T-cell (primary cell): ENCODE data around the gene CKB. TPM values are rescaled to one million over a fixed set of nuclear protein-coding genes. Genes with fewer than 3 reads are reported as not detected.

ENCODE experiments used
- ATAC-seq, 4 experiments: fragments of 200-7000 bp in 3 of 4; fragments of 150-1000 bp in 1 of 4; cut with Tn5 transposase; replicated peaks in 1 of 4; 1 replicate in 3 of 4; 2 replicates in 1 of 4; pipeline ENCODE4 v1.10.0; 2021; ENCODE audit warnings: moderate library complexity in 3 of 4, mild to moderate bottlenecking in 2 of 4, moderate number of reproducible peaks in 1 of 4
- CTCF ChIA-PET, 2 donors: fragments of 300-600 bp; sonication (Branson Sonifier 250); formaldehyde crosslinking; loops; one replicate each; lab custom pipeline; 2022; ENCODE audit warnings: antibody characterized with exemption in 2 of 2; lab: Charles Lee
- POLR2A ChIA-PET, 2 donors: fragments of 300-600 bp; sonication (Branson Sonifier 250); formaldehyde crosslinking; loops; one replicate each; lab custom pipeline; 2022; ENCODE audit warnings: antibody characterized with exemption in 2 of 2; lab: Charles Lee
- DNase-seq, 35 experiments: peaks; one replicate each; pipeline versions ENCODE4 v3.0.0 to v3.0.0-alpha.2; 2013 to 2023
- H3K27ac ChIP-seq: one replicate; pipeline ENCODE4 v1.5.1; 2013; ENCODE audit warnings: low read length
- H3K27me3 ChIP-seq, 2 experiments: replicated peaks in 1 of 2; 1 replicate in 1 of 2; 2 replicates in 1 of 2; pipeline versions ENCODE4 v1.6.1 to v1.7.0; 2013; ENCODE audit warnings: low read length in 1 of 2, mixed read lengths in 1 of 2; ENCODE audit not compliant: control insufficient read depth in 2 of 2, insufficient read depth in 2 of 2; ENCODE audit errors: extremely low read depth in 1 of 2
- H3K36me3 ChIP-seq, 2 donors: 1 replicate in 1 of 2; 2 replicates in 1 of 2; pipeline versions ENCODE4 v1.6.1 to v1.7.0; 2013; ENCODE audit warnings: low read length in 1 of 2; ENCODE audit not compliant: control insufficient read depth in 2 of 2, insufficient read depth in 1 of 2; ENCODE audit errors: extremely low read depth in 1 of 2
- H3K4me1 ChIP-seq, 2 experiments: 1 replicate in 1 of 2; 2 replicates in 1 of 2; pipeline versions ENCODE4 v1.6.1 to v1.7.0; 2013; ENCODE audit warnings: low read length in 2 of 2, mixed read lengths in 1 of 2; ENCODE audit not compliant: insufficient read depth in 2 of 2, control insufficient read depth in 1 of 2; ENCODE audit errors: extremely low read depth in 1 of 2
- H3K4me3 ChIP-seq, 2 donors: 1 replicate in 1 of 2; 2 replicates in 1 of 2; pipeline versions ENCODE4 v1.5.1 to v1.7.0; 2013; ENCODE audit warnings: mild to moderate bottlenecking in 2 of 2, low read length in 1 of 2, moderate library complexity in 1 of 2; ENCODE audit not compliant: control insufficient read depth in 1 of 2; ENCODE audit errors: extremely low read depth in 1 of 2
- H3K9me3 ChIP-seq: 2 replicates; pipeline ENCODE4 v1.7.0; 2013
- H3K27ac Mint-ChIP-seq, 2 donors: one replicate each; pipeline ENCODE4 v1.8.0; 2020 to 2021; ENCODE audit warnings: mild to moderate bottlenecking in 2 of 2, mixed read lengths in 2 of 2
- H3K27me3 Mint-ChIP-seq, 2 donors: one replicate each; pipeline ENCODE4 v1.8.0; 2021 to 2022; ENCODE audit warnings: mixed read lengths in 2 of 2
- H3K36me3 Mint-ChIP-seq: one replicate; pipeline ENCODE4 v1.8.0; 2021; ENCODE audit warnings: mixed read lengths
- H3K4me1 Mint-ChIP-seq, 3 donors: one replicate each; pipeline ENCODE4 v1.8.0; 2020 to 2022; ENCODE audit warnings: mixed read lengths in 3 of 3, mild to moderate bottlenecking in 1 of 3
- H3K4me3 Mint-ChIP-seq, 3 donors: one replicate each; pipeline ENCODE4 v1.8.0; 2020 to 2022; ENCODE audit warnings: mild to moderate bottlenecking in 3 of 3, mixed read lengths in 3 of 3, moderate library complexity in 3 of 3
- H3K9me3 Mint-ChIP-seq, 3 donors: one replicate each; pipeline ENCODE4 v1.8.0; 2020 to 2022; ENCODE audit warnings: mixed read lengths in 3 of 3
- WGBS: methylation state at CpG from one replicate; pipeline ENCODE4 v1.1.5; 2013; ENCODE audit warnings: missing lambda C conversion rate; ENCODE audit not compliant: insufficient coverage; 5-methylcytosine and 5-hydroxymethylcytosine counted together
- total RNA-seq, 35 experiments: library from RNA in 6 of 35; stranded (reverse) in 6 of 35; fragments of 120-200 nt in 1 of 35; gene quantifications; one replicate each; pipeline versions ENCODE4 v1.2.1 to v1.2.4 and lab custom pipeline; 2013 to 2026

CKB gene
- total RNA-seq, 5 donors from 2014 or later (not counting 1 experiment from before 2014, with no cell fraction given), result 4.7 to 7.6 (median 6.6) TPM

GRCh38 chr14:103535081-103535890 is 12.7 kb upstream of the CKB start:
- H3K27ac ChIP-seq, result no peak overlapping the region
- H3K27me3 ChIP-seq, result peaks cover 0 to 3% of the 10 kb centered on the region in 2 experiments
- no peak overlapping the region for H3K4me3 Mint-ChIP-seq
- H3K36me3 ChIP-seq, result peaks cover 7 to 14% of the 10 kb centered on the region in 2 donors
- peaks cover 11 to 17% (median 17%) of the 10 kb centered on the region in 3 donors for H3K4me1 Mint-ChIP-seq
- H3K27me3 Mint-ChIP-seq, result peaks cover 0 to 2% of the 10 kb centered on the region in 2 donors
- H3K4me1 ChIP-seq, result peaks cover 5 to 15% of the 10 kb centered on the region in 2 experiments
- no peak overlapping the region for H3K4me3 ChIP-seq
- no peak for ATAC-seq
- ChIA-PET POLR2A (no interaction called here), CTCF (no interaction called here)
- no peak overlapping the region for H3K27ac Mint-ChIP-seq
- H3K36me3 Mint-ChIP-seq, result no peaks in the 10 kb centered on the region
- no peaks in the 10 kb centered on the region for H3K9me3 ChIP-seq
- no peaks in the 10 kb centered on the region for H3K9me3 Mint-ChIP-seq
- DNase-seq, result no peak
- 95% methylated on average over 9 of the region's 21 CpGs for WGBS

- 92% methylated on average over 22 of the region's 22 CpGs for WGBS
- peaks cover 0 to 3% of the 10 kb centered on the region in 2 experiments for H3K27me3 ChIP-seq
- DNase-seq (no peak), ATAC-seq (no peak)
- no peaks in the 10 kb centered on the region for H3K9me3 ChIP-seq
- CTCF ChIA-PET, result no interaction called here
- Mint-ChIP-seq H3K4me1 (peaks cover 18 to 24% (median 23%) of the 10 kb centered on the region in 3 donors), H3K36me3 (no peaks in the 10 kb centered on the region), H3K9me3 (no peaks in the 10 kb centered on the region), H3K27me3 (peaks cover 0 to 2% of the 10 kb centered on the region in 2 donors), H3K27ac (no peak overlapping the region), H3K4me3 (no peak overlapping the region)
- POLR2A ChIA-PET, result no interaction called here
- H3K4me3 ChIP-seq, result no peak overlapping the region
- H3K36me3 ChIP-seq, result peaks cover 7 to 14% of the 10 kb centered on the region in 2 donors
- H3K27ac ChIP-seq, result no peak overlapping the region
- H3K4me1 ChIP-seq, result peaks cover 12 to 21% of the 10 kb centered on the region in 2 experiments
These were observed 12.0 kb upstream of the CKB start for GRCh38 chr14:103534576-103535061.

- POLR2A ChIA-PET, result interaction anchor here in 1 of 2 donors (1.0 kb wide), 1 partner anchor 9 kb away, joined by 3 read pairs; no protein-coding TSS in a partner anchor
- Mint-ChIP-seq H3K36me3 (no peaks in the 10 kb centered on the region), H3K4me3 (no peak overlapping the region), H3K9me3 (no peaks in the 10 kb centered on the region), H3K27me3 (no peaks in the 10 kb centered on the region), H3K27ac (no peak overlapping the region), H3K4me1 (peaks cover 22 to 28% (median 27%) of the 10 kb centered on the region in 3 donors)
- Histone ChIP-seq H3K36me3 (peaks cover 7 to 14% of the 10 kb centered on the region in 2 donors), H3K4me1 (peaks cover 13 to 26% of the 10 kb centered on the region in 2 experiments), H3K27me3 (no peaks in the 10 kb centered on the region), H3K4me3 (no peak overlapping the region), H3K27ac (no peak overlapping the region), H3K9me3 (no peaks in the 10 kb centered on the region)
- ATAC-seq (no peak), DNase-seq (no peak)
- 93% methylated on average over 25 of the region's 25 CpGs for WGBS
- CTCF ChIA-PET, result no interaction called here
These were observed 11.5 kb upstream of the CKB start for GRCh38 chr14:103533999-103534575.

GRCh38 chr14:103533137-103533998 is 10.7 kb upstream of the CKB start:
- H3K27me3 ChIP-seq, result no peaks in the 10 kb centered on the region
- ATAC-seq (no peak), DNase-seq (no peak)
- H3K4me1 ChIP-seq, result peaks cover 13 to 31% of the 10 kb centered on the region in 2 experiments
- H3K9me3 ChIP-seq, result no peaks in the 10 kb centered on the region
- H3K4me3 ChIP-seq, result no peak overlapping the region
- no peaks in the 10 kb centered on the region for H3K9me3 Mint-ChIP-seq
- H3K4me3 Mint-ChIP-seq, result no peak overlapping the region
- no peak overlapping the region for H3K27ac ChIP-seq
- peaks cover 7 to 14% of the 10 kb centered on the region in 2 donors for H3K36me3 ChIP-seq
- 92% methylated on average over 19 of the region's 23 CpGs for WGBS
- ChIA-PET CTCF (no interaction called here), POLR2A (interaction anchor here in 1 of 2 donors (1.0 kb wide), 1 partner anchor 10 kb away, joined by 3 read pairs; no protein-coding TSS in a partner anchor)
- H3K4me1 Mint-ChIP-seq, result peaks cover 26 to 32% (median 31%) of the 10 kb centered on the region in 3 donors
- H3K27ac Mint-ChIP-seq, result no peak overlapping the region
- H3K27me3 Mint-ChIP-seq, result no peaks in the 10 kb centered on the region
- no peaks in the 10 kb centered on the region for H3K36me3 Mint-ChIP-seq

DNA sequence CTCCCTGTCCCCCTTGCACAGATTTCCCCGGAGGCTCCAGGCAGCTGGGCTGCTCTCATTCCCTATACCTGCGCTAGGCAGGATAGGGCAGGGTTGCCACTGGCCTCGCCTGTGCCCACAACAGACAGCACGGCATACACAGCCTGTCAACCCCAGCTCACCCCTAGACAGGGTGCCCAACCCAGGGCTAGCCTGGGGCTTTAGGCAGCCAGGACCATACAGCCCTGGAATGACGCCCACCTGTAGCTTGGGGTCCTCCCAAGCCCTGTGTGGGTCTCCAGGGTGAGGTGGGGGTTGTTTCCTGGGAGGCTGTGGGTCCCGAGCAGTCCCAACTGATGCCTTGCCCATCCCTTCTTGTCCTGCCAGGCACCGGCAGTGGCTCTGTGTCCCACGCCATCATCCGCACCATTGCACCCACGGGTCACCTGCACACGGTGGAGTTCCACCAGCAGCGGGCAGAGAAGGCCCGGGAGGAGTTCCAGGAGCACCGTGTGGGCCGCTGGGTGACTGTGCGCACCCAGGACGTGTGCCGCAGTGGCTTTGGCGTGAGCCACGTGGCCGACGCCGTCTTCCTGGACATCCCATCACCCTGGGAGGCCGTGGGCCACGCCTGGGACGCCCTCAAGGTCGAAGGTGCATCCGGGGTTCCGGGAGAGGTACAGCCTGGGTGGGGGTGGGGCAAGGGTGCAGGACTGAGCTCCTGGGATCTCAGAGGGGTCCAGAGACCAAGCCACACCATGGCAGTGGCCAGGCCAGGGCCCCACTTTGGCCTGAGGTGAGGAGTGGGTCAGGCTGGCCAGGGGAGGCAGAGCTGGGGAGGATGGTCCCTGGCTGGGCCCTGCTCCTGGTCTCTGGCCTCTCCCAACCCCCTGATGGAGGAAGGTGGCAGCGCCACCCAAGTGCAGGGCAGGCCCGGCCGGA is 9.8 kb upstream of the CKB start:
- ChIA-PET CTCF (no interaction called here), POLR2A (interaction anchor here in 1 of 2 donors (0.5 kb wide), 1 partner anchor 32 kb away, joined by 11 read pairs; no protein-coding TSS in a partner anchor)
- peaks cover 7 to 14% of the 10 kb centered on the region in 2 donors for H3K36me3 ChIP-seq
- H3K4me3 ChIP-seq, result no peak overlapping the region
- ATAC-seq (no peak), DNase-seq (no peak)
- peaks cover 13 to 40% of the 10 kb centered on the region in 2 experiments for H3K4me1 ChIP-seq
- Mint-ChIP-seq H3K36me3 (no peaks in the 10 kb centered on the region), H3K4me1 (peaks cover 30 to 41% (median 38%) of the 10 kb centered on the region in 3 donors), H3K9me3 (no peaks in the 10 kb centered on the region), H3K4me3 (no peak overlapping the region), H3K27me3 (no peaks in the 10 kb centered on the region), H3K27ac (no peak overlapping the region)
- no peaks in the 10 kb centered on the region for H3K27me3 ChIP-seq
- WGBS, result 94% methylated on average over 24 of the region's 32 CpGs
- H3K27ac ChIP-seq, result no peak overlapping the region
- H3K9me3 ChIP-seq, result no peaks in the 10 kb centered on the region
